ENCODE data around the gene PDCD1.
A peak's percentile ranks its signal among the peaks of the same experiment; 100 is the strongest.
"Not testable (repeated sequence)": the region's sequence is repeated elsewhere in the genome, so short reads cannot be mapped to it uniquely, and the experiment has no call there.

The PDCD1 gene

GRCh38 chr2:241850544-241851324, 8.0 kb downstream of the PDCD1 start:
- DNase-seq = no peak

GRCh38 chr2:241849616-241850543, 8.8 kb downstream of the PDCD1 start:
- no peak for DNase-seq

- DNase-seq = no peak
These were observed 9.7 kb downstream of the PDCD1 start for GRCh38 chr2:241848761-241849615.

- no peak for DNase-seq
These were observed 12.3 kb downstream of the PDCD1 start for GRCh38 chr2:241846406-241846805.

GRCh38 chr2:241844831-241845578, 13.7 kb downstream of the PDCD1 start:
- DNase-seq = no peak

GRCh38 chr2:241844066-241844728, 14.5 kb downstream of the PDCD1 start:
- DNase-seq = peak; percentile 22 to 23

DNA sequence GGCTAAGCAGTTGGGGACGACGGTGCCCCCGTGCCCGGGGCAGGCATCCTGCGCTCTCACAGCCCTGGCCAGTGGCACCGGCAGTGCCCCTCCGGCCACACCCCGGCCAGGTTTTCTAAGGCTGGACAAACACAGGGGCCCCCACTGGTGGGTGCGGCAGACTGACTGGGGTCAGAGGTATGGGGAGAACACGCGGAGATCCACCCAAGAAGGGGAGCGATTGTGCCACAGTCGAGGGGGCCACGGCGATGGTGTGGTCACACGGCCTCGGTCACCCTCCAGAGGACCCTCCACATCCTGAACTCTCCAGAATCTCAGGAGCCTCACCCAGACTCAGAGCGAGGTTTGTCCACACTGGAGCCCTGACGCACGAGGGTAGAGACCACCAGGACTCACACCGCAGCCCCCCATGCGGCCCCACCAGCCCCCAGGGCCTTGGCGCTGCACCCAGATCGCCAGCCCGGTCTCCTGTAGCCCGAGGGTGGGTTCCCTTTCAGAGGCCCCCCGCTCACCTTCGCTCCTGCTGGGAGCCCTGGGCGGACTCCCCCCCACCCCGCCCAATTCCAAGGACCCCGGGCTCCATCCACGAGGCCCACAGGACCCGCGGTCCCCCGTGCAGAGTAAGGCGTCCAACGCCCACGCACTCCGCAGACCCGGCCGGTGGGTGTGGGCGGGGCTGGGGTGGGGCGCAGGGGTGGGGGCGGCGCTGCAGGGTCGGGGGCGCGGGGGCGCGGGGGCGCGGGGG, 15.2 kb downstream of the PDCD1 start:
- no peak for DNase-seq

DNA sequence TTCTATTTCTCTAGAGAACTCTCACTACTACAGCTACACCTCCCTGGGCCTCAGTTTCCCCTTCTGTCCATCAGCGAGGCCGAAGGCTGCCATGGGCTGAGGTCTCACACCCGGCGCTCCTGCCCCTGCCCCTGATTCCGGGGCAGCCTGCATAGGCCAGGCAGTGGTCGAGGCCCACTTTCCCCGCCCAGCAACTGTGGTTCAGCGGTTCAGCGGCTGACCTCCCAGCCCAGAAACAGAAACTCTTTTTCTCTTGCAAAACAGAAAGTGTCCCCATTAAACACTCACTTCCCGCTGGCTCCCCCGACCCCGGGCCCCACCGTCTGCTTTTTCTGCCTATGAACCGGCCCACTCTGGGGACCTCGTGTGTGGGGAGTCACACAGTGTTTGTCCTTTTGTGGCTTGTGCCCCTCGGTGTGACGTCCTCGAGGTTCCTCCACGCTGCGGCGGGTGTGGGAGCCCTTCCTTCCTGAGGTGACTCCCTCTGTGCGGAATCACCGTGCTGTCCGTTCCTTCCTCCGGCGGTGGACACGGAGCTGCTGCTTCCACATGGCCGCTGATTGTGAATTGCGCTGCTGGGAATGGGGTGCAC, 16.0 kb downstream of the PDCD1 start:
- DNase-seq = no peak

GRCh38 chr2:241842067-241842415, 16.7 kb downstream of the PDCD1 start:
- DNase-seq = no peak

DNA sequence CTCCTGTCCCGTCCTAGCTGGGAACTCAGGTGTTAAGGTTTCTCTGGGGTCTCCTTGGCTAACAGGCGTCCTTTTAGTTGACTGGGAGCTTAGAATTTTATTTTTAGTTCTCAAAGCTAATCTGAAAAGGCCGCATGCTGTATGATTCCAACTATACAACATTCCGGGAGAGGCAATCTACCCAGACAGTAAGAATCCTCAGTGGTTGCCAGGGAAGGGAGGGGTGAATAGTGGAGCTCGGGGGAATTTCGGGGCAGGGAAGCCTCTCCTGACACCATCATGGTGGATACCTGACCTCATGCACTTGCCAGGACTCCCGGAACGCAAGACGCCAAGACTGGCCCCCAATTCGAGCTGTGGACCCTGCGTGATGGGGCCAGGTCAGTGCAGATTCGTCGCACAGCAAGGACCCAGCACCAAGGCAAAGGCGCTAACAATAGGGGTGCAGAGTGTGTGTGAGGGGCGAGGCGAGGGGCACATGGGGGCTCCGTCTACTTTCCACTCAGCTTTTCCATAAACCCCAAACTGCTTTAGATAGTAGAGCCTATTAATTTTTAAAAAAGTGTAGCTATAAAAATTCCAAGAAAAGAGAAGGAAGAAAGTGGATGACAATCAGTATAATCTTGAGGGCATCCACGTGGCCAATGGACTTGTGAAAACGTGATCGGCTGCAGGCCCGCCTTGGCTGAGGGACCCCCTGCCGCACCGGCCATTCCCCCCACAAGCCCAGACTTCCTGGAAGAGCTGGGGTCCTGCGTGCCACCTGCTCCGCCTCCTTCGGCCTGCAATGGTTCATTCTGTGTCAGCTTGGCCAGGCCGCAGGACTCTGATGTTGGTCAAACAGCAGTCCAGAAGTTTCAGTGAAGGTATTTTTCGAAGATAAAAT, 17.3 kb downstream of the PDCD1 start:
- no peak for DNase-seq

- no peak for DNase-seq
These were observed 21.3 kb downstream of the PDCD1 start for GRCh38 chr2:241837197-241837965.

GRCh38 chr2:241836292-241836691, 22.4 kb downstream of the PDCD1 start:
- no peak for DNase-seq

- DNase-seq = no peak
These were observed 23.1 kb downstream of the PDCD1 start for GRCh38 chr2:241835611-241836010.

GRCh38 chr2:241834527-241835210, 24.0 kb downstream of the PDCD1 start:
- no peak for DNase-seq

DNA sequence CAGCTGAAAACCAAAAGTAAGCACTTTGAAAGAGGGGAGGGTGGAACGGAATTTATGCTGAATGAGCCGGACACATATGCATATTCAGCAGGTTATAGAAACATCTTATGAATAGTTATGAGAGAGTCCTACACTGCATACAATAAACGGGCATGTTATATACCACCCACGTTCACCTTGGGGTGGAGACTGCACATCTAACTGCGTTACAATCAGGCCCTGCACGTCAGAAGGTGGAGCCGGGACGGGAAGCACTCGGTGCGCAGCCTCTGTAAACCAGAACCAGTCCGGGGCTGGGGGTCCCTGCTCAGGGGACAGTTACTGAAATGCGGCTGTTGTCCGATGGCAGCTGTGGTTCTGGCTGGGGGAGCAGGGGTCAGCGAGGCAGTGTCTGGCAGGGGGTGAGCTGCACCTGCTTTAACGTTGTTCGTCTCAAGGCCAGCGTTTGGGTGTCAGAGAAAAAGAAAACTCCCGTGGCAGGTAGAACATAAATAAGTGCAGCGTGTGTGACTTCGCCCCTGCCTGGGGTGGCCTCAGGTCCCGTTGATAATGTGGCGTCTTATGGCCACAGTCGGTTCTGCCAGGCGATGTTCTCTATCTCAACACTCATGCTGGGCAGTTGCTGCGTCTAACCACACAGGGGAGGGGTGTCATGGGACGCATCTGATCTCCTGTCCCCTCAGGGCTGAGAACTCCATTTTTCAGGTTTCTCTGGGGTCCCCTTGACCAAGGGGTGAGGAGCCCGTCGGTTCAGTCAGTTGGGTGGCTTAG, 24.8 kb downstream of the PDCD1 start:
- not testable (repeated sequence) for DNase-seq

- no peak for DNase-seq
These were observed 25.5 kb downstream of the PDCD1 start for GRCh38 chr2:241833101-241833663.

- DNase-seq = no peak
These were observed 31.3 kb downstream of the PDCD1 start for GRCh38 chr2:241827394-241827793.

Measured in NCI-H2081 (cell line).